Measurements from ENCODE around the gene SNTA1. TPM values are rescaled to one million over a fixed set of nuclear protein-coding genes. Genes with fewer than 3 reads are reported as not detected.

Gene SNTA1
- total and polyA plus RNA-seq, 9 of the 15 experiments (the other 6 are each of a cell fraction or from before 2014, with no cell fraction given): 1.2 to 40.8 (median 20.3) TPM

GRCh38 chr20:33459599-33459998, 16.0 kb upstream of the SNTA1 start (continued):
- TF ChIP-seq, protein P1, sequence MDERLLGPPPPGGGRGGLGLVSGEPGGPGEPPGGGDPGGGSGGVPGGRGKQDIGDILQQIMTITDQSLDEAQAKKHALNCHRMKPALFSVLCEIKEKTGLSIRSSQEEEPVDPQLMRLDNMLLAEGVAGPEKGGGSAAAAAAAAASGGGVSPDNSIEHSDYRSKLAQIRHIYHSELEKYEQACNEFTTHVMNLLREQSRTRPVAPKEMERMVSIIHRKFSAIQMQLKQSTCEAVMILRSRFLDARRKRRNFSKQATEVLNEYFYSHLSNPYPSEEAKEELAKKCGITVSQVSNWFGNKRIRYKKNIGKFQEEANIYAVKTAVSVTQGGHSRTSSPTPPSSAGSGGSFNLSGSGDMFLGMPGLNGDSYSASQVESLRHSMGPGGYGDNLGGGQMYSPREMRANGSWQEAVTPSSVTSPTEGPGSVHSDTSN (CRISPR knock-in tag; IDR thresholded peaks at IDR 0.05; ENCODE audit: low read depth): no peak
- TF ChIP-seq, protein P1 (tag; conservative IDR thresholded peaks at IDR 0.05; ENCODE audit: low read depth): 0 out of 2 replicates have a peak, but pooled peaks have one; percentile 15
- no peak for TF ChIP-seq ZNF518B (CRISPR knock-in tag; IDR thresholded peaks at IDR 0.05)
- TF ChIP-seq ZNF253 (CRISPR knock-in tag; conservative IDR thresholded peaks at IDR 0.05): no peak
- TF ChIP-seq PRMT5 (CRISPR knock-in tag; IDR thresholded peaks at IDR 0.05): no peak
- TF ChIP-seq, protein P2, sequence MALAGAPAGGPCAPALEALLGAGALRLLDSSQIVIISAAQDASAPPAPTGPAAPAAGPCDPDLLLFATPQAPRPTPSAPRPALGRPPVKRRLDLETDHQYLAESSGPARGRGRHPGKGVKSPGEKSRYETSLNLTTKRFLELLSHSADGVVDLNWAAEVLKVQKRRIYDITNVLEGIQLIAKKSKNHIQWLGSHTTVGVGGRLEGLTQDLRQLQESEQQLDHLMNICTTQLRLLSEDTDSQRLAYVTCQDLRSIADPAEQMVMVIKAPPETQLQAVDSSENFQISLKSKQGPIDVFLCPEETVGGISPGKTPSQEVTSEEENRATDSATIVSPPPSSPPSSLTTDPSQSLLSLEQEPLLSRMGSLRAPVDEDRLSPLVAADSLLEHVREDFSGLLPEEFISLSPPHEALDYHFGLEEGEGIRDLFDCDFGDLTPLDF (CRISPR knock-in tag; IDR thresholded peaks at IDR 0.05): no peak
- no peak for TF ChIP-seq SIN3B (IDR thresholded peaks at IDR 0.05; ENCODE audit: low read depth)
- TF ChIP-seq HDGF (IDR thresholded peaks at IDR 0.05): no peak
- TF ChIP-seq TCFL5 (CRISPR knock-in tag; conservative IDR thresholded peaks at IDR 0.05): no peak
- TF ChIP-seq CREB3L1 (IDR thresholded peaks at IDR 0.05; ENCODE audit: borderline replicate concordance, low read depth): no peak
- no peak for TF ChIP-seq NKRF (IDR thresholded peaks at IDR 0.05; ENCODE audit: borderline replicate concordance)
- TF ChIP-seq, protein P3, sequence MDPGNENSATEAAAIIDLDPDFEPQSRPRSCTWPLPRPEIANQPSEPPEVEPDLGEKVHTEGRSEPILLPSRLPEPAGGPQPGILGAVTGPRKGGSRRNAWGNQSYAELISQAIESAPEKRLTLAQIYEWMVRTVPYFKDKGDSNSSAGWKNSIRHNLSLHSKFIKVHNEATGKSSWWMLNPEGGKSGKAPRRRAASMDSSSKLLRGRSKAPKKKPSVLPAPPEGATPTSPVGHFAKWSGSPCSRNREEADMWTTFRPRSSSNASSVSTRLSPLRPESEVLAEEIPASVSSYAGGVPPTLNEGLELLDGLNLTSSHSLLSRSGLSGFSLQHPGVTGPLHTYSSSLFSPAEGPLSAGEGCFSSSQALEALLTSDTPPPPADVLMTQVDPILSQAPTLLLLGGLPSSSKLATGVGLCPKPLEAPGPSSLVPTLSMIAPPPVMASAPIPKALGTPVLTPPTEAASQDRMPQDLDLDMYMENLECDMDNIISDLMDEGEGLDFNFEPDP (CRISPR knock-in tag; IDR thresholded peaks at IDR 0.05): no peak
- no peak for TF ChIP-seq HMG20B (CRISPR knock-in tag; IDR thresholded peaks at IDR 0.05)
- no peak for TF ChIP-seq KDM4B (IDR thresholded peaks at IDR 0.05; ENCODE audit: borderline replicate concordance in 2 of 2, low read depth in 1 of 2)
- no peak for TF ChIP-seq NFE2 (IDR thresholded peaks at IDR 0.05; ENCODE audit: low read depth)
- 0 out of 2 replicates have a peak, but pooled peaks have one; percentile 61 for TF ChIP-seq IFI16 (CRISPR knock-in tag; IDR thresholded peaks at IDR 0.05)
